Endodermal cell (in vitro differentiated cells): ENCODE results near the gene ASTN2. TPM values are rescaled to one million over a fixed set of nuclear protein-coding genes. Genes with fewer than 3 reads are reported as not detected.

Source experiments
- DNase-seq: peaks from one replicate; pipeline ENCODE4 v3.0.0-alpha.2; 2017
- H3K27ac ChIP-seq: 2 replicates; pipeline ENCODE4 v1.5.1; 2013; ENCODE audit warnings: mild to moderate bottlenecking, low read depth, low read length, moderate library complexity
- H3K27me3 ChIP-seq: 2 replicates; pipeline ENCODE4 v1.6.1; 2013; ENCODE audit warnings: mild to moderate bottlenecking, low read length, moderate library complexity; ENCODE audit not compliant: insufficient read depth, control insufficient read depth, poor library complexity, severe bottlenecking
- H3K36me3 ChIP-seq: 2 replicates; pipeline ENCODE4 v1.7.0; 2013; ENCODE audit warnings: mild to moderate bottlenecking, low read length, moderate library complexity; ENCODE audit not compliant: control insufficient read depth, insufficient read depth
- H3K4me1 ChIP-seq: one replicate; pipeline ENCODE4 v1.7.0; 2013; ENCODE audit warnings: low read length; ENCODE audit not compliant: control insufficient read depth, insufficient read depth
- H3K4me3 ChIP-seq: 2 replicates; pipeline ENCODE4 v1.5.1; 2013; ENCODE audit warnings: mild to moderate bottlenecking, low read length, moderate library complexity
- H3K9ac ChIP-seq: 2 replicates; pipeline ENCODE4 v1.6.1; 2013; ENCODE audit warnings: mild to moderate bottlenecking, low read length, moderate library complexity; ENCODE audit not compliant: poor library complexity, severe bottlenecking; ENCODE audit errors: extremely low read depth
- H3K9me3 ChIP-seq: 2 replicates; pipeline ENCODE4 v1.6.1; 2013; ENCODE audit warnings: mild to moderate bottlenecking, low read length, moderate library complexity; ENCODE audit not compliant: control insufficient read depth
- H3K27ac Mint-ChIP-seq: 2 replicates; pipeline ENCODE4 v1.8.0; 2020; ENCODE audit warnings: mixed read lengths
- H3K27me3 Mint-ChIP-seq: 2 replicates; pipeline ENCODE4 v1.8.0; 2021; ENCODE audit warnings: mild to moderate bottlenecking, mixed read lengths; ENCODE audit not compliant: insufficient read depth
- H3K36me3 Mint-ChIP-seq: 2 replicates; pipeline ENCODE4 v1.8.0; 2020; ENCODE audit warnings: low read depth, mixed read lengths
- H3K4me1 Mint-ChIP-seq: 2 replicates; pipeline ENCODE4 v1.8.0; 2020; ENCODE audit warnings: mixed read lengths
- H3K4me3 Mint-ChIP-seq: 2 replicates; pipeline ENCODE4 v1.8.0; 2020; ENCODE audit warnings: mild to moderate bottlenecking, moderate library complexity, mixed read lengths
- H3K9me3 Mint-ChIP-seq: 2 replicates; pipeline ENCODE4 v1.8.0; 2020; ENCODE audit warnings: mild to moderate bottlenecking, mixed read lengths
- WGBS, 2 experiments: methylation state at CpG; one replicate each; pipeline versions ENCODE4 v1.1.5 to v1.1.7; 2013; ENCODE audit warnings: missing lambda C conversion rate in 2 of 2, mixed read lengths in 1 of 2; ENCODE audit not compliant: insufficient coverage in 1 of 2, insufficient read length in 1 of 2; 5-methylcytosine and 5-hydroxymethylcytosine counted together
- total RNA-seq, 2 donors: library from RNA; stranded (reverse); fragmentation: NEBNext Ultra II Directional in 1 of 2; extraction: Animal tissue kit (Norgen Biotek cat#: 25700) in 1 of 2; gene quantifications; 2 replicates in 1 of 2; 3 replicates in 1 of 2; pipeline ENCODE4 v1.2.1, GENCODE V29; 2021
- TF ChIP-seq, protein P1 (sequence below): fragments of 200-600 bp; sonication (generic); conservative IDR thresholded peaks from 2 replicates; pipeline ENCODE4 v1.5.0; 2021; ENCODE audit warnings: antibody characterized with exemption, mild to moderate bottlenecking

ASTN2 gene
- total RNA-seq, 2 donors from 2014 or later: 8.9 to 10.4 TPM

DNA sequence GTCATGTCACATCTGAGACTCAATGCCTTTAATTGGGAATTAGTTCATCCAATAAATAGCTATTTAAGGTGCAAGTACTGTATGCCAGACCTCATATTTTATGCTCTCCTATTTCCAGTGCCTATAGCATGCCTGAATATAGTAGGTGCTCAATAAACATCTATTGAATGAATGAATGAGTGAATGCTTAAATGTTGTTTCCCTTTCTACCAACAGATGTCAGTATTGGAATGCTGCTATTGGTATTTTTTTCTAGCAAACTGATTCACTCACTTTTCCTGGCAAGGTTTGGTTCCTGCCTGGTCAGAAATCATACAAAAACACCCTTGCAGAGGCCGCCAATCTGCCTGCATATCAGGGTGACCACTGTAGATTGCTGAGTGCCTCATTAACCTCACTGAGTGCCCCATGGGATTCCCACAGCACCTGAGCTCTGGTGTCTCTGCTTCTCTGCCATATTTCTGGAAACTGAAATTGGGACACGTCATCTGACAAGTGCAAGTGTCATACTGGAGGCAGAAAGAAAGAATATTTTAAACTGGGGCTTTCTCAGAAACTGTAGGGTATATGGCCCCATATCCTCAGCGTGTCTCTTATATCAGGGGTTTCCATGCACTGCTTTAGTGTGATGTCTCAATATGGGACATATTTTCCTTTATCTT lies 368.1 kb downstream of the ASTN2 start:
- Mint-ChIP-seq H3K9me3 (no peaks in the 10 kb centered on the region), H3K4me1 (peaks cover 13% of the 10 kb centered on the region), H3K27me3 (no peaks in the 10 kb centered on the region), H3K4me3 (no peak overlapping the region), H3K36me3 (no peaks in the 10 kb centered on the region), H3K27ac (no peak overlapping the region)
- TF ChIP-seq, protein P1, sequence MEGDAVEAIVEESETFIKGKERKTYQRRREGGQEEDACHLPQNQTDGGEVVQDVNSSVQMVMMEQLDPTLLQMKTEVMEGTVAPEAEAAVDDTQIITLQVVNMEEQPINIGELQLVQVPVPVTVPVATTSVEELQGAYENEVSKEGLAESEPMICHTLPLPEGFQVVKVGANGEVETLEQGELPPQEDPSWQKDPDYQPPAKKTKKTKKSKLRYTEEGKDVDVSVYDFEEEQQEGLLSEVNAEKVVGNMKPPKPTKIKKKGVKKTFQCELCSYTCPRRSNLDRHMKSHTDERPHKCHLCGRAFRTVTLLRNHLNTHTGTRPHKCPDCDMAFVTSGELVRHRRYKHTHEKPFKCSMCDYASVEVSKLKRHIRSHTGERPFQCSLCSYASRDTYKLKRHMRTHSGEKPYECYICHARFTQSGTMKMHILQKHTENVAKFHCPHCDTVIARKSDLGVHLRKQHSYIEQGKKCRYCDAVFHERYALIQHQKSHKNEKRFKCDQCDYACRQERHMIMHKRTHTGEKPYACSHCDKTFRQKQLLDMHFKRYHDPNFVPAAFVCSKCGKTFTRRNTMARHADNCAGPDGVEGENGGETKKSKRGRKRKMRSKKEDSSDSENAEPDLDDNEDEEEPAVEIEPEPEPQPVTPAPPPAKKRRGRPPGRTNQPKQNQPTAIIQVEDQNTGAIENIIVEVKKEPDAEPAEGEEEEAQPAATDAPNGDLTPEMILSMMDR: peak; percentile 66
- no peaks in the 10 kb centered on the region for H3K36me3 ChIP-seq
- H3K4me3 ChIP-seq: no peak overlapping the region
- peaks cover 3% of the 10 kb centered on the region for H3K4me1 ChIP-seq
- no peaks in the 10 kb centered on the region for H3K27me3 ChIP-seq
- 86 to 92% methylated on average over 2 of the region's 3 CpGs for WGBS, 2 experiments
- no peak overlapping the region for H3K9ac ChIP-seq
- no peak overlapping the region for H3K27ac ChIP-seq
- no peaks in the 10 kb centered on the region for H3K9me3 ChIP-seq
- no peak for DNase-seq

DNA sequence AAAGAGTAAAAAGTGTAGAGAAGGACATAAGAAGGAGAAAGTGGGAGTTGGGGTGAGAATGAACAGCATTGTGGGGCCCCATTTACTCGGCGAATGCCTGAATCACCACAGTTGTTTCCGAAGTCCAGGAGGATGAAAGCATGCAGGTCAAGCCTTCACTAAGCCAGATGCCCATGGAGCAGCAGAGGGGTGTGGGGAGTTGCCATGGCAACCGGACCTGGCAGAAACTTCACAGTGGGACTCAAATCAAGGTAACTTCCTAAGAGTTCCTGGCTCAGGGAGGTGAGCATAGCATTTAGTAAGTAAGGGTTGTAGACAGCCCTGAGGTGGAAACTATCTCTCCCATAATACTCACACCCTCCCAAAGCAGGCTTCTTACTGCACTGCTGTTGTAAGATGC lies 370.6 kb downstream of the ASTN2 start:
- Histone ChIP-seq H3K4me1 (peaks cover 3% of the 10 kb centered on the region), H3K9me3 (no peaks in the 10 kb centered on the region), H3K27ac (no peak overlapping the region), H3K27me3 (no peaks in the 10 kb centered on the region), H3K4me3 (no peak overlapping the region), H3K36me3 (no peaks in the 10 kb centered on the region), H3K9ac (no peak overlapping the region)
- no peaks in the 10 kb centered on the region for H3K27me3 Mint-ChIP-seq
- TF ChIP-seq, protein P1: no peak
- peaks cover 5% of the 10 kb centered on the region for H3K4me1 Mint-ChIP-seq
- no peaks in the 10 kb centered on the region for H3K9me3 Mint-ChIP-seq
- 61 to 69% methylated on average over 3 to 4 of the region's 4 CpGs for WGBS, 2 experiments
- no peak overlapping the region for H3K27ac Mint-ChIP-seq
- peak; percentile 90 for DNase-seq
- H3K36me3 Mint-ChIP-seq: no peaks in the 10 kb centered on the region
- H3K4me3 Mint-ChIP-seq: no peak overlapping the region

DNA sequence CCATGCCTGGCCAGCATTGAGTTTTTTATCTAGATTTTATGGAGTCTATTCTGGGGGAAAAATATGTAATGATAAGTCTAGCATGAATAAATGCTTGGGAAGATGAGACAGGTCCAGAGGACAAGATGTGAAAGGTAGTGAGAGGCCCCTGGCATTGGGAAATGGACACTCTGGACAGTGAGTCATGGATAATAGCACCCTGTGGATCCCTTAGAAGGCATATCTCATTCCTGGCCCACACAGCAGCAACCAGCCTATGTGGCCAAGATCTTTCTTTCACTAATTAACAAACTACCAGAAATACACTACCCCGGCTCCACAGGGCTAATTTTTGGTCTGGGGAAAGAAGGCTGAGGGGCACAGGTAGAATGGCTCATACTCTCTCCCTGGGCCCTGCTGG lies 371.7 kb downstream of the ASTN2 start:
- H3K36me3 ChIP-seq: no peaks in the 10 kb centered on the region
- WGBS, 2 experiments: 93% methylated on average over 1 of the region's 1 CpG; no CpG with 5 or more reads in 1 of the 2 experiments
- peaks cover 1% of the 10 kb centered on the region for H3K4me1 Mint-ChIP-seq
- no peaks in the 10 kb centered on the region for H3K27me3 ChIP-seq
- H3K9me3 ChIP-seq: no peaks in the 10 kb centered on the region
- H3K4me1 ChIP-seq: peaks cover under 1% of the 10 kb centered on the region
- H3K9ac ChIP-seq: no peak overlapping the region
- H3K27me3 Mint-ChIP-seq: no peaks in the 10 kb centered on the region
- no peak overlapping the region for H3K4me3 Mint-ChIP-seq
- H3K36me3 Mint-ChIP-seq: no peaks in the 10 kb centered on the region
- H3K27ac Mint-ChIP-seq: no peak overlapping the region
- no peaks in the 10 kb centered on the region for H3K9me3 Mint-ChIP-seq
- no peak overlapping the region for H3K4me3 ChIP-seq
- no peak overlapping the region for H3K27ac ChIP-seq
- TF ChIP-seq, protein P1: no peak
- no peak for DNase-seq
